AG09309 (cell line): Measurements from ENCODE around the gene PSD2.

ENCODE experiments used
- DNase-seq: peaks from one replicate; pipeline ENCODE4 v3.0.0-alpha.2; 2010; ENCODE audit warnings: low read depth
- H3K4me3 ChIP-seq: 2 replicates; pipeline ENCODE4 v1.5.1; 2011; ENCODE audit warnings: mild to moderate bottlenecking, low read depth, low read length, moderate library complexity; ENCODE audit not compliant: control insufficient read depth
- CTCF ChIP-seq: IDR thresholded peaks from 2 replicates; pipeline ENCODE4 v1.5.1; 2011; ENCODE audit warnings: mild to moderate bottlenecking, low read depth, low read length, inconsistent platforms; ENCODE audit not compliant: insufficient read depth, control insufficient read depth; ENCODE audit errors: missing control alignments

Gene PSD2

GRCh38 chr5:139752506-139753473, 42.8 kb upstream of the PSD2 start:
- DNase-seq, result no peak

GRCh38 chr5:139755892-139756671, 39.5 kb upstream of the PSD2 start:
- H3K4me3 ChIP-seq, result no peak overlapping the region
- no peak for DNase-seq
- no peak for TF ChIP-seq CTCF

More at GRCh38 chr5:139752506-139753473, 42.8 kb upstream of the PSD2 start:
- no peak overlapping the region for H3K4me3 ChIP-seq
- no peak for TF ChIP-seq CTCF

- DNase-seq, result no peak
- H3K4me3 ChIP-seq, result no peak overlapping the region
- TF ChIP-seq CTCF, result no peak
These were observed 38.6 kb upstream of the PSD2 start for GRCh38 chr5:139756971-139757370.

- no peak for DNase-seq
- no peak overlapping the region for H3K4me3 ChIP-seq
- no peak for TF ChIP-seq CTCF
These were observed 37.7 kb upstream of the PSD2 start for GRCh38 chr5:139757727-139758509.

- no peak for TF ChIP-seq CTCF
- no peak for DNase-seq
- H3K4me3 ChIP-seq, result no peak overlapping the region
These were observed 37.0 kb upstream of the PSD2 start for GRCh38 chr5:139758510-139759075.
